Prostate gland (tissue), 2 donors: Measurements from ENCODE around the gene LGALS3BP. TPM values are rescaled to one million over a fixed set of nuclear protein-coding genes. Genes with fewer than 3 reads are reported as not detected.
A peak's percentile ranks its signal among the peaks of the same experiment; 100 is the strongest.

Experiments
- DNase-seq: peaks from one replicate; pipeline ENCODE4 v3.0.0-alpha.2; 2019; ENCODE audit warnings: low spot score
- H3K27ac ChIP-seq, 2 donors: fragments of 200-600 bp; sonication (generic); 2 replicates each; pipeline ENCODE4 v1.5.1; 2017 to 2019
- H3K27me3 ChIP-seq: fragments of 200-600 bp; sonication (generic); replicated peaks from 2 replicates; pipeline ENCODE4 v1.5.1; 2019; ENCODE audit not compliant: insufficient read depth
- H3K36me3 ChIP-seq, 2 donors: fragments of 200-600 bp; sonication (generic); 1 replicate in 1 of 2; 2 replicates in 1 of 2; pipeline versions ENCODE4 v1.5.1 to v1.8.1; 2017 to 2019
- H3K4me1 ChIP-seq: fragments of 200-600 bp; sonication (generic); replicated peaks from 2 replicates; pipeline ENCODE4 v1.5.1; 2019
- H3K4me3 ChIP-seq, 2 donors: fragments of 200-600 bp; sonication (generic); 2 replicates each; pipeline ENCODE4 v1.5.1; 2017 to 2019
- H3K9me3 ChIP-seq: fragments of 200-600 bp; sonication (generic); 2 replicates; pipeline ENCODE4 v1.5.1; 2017
- CTCF ChIP-seq, 4 experiments: fragments of 200-600 bp in 2 of 4; fragments of 450-650 bp in 2 of 4; sonication (generic) in 2 of 4; IDR thresholded peaks; 1 replicate in 3 of 4; 2 replicates in 1 of 4; pipeline ENCODE4 v1.5.1; 2016 to 2019; ENCODE audit warnings: antibody characterized with exemption in 4 of 4, mild to moderate bottlenecking in 2 of 4, moderate library complexity in 2 of 4
- POLR2A ChIP-seq: fragments of 450-650 bp; IDR thresholded peaks from one replicate; pipeline ENCODE4 v1.6.1; 2016; ENCODE audit warnings: antibody characterized with exemption, mild to moderate bottlenecking
- POLR2AphosphoS5 ChIP-seq: sonication (generic); formaldehyde crosslinking; IDR thresholded peaks from one replicate; pipeline ENCODE4 v1.6.1; 2017; ENCODE audit warnings: antibody characterized with exemption
- WGBS: methylation state at CpG from one replicate; pipeline ENCODE4 v1.1.5; 2018; 5-methylcytosine and 5-hydroxymethylcytosine counted together
- intact Hi-C: fragments of 100-400 bp; cut with DNase I; formaldehyde crosslinking; loops from one replicate; pipeline ENCODE4 v1.14.2; 2022
- total RNA-seq, 2 donors: library from RNA; depleted of rRNA; stranded (reverse); fragments of >200 nt; gene quantifications; one replicate each; pipeline ENCODE4 v1.1.0, GENCODE V29; 2016

Gene LGALS3BP
- total RNA-seq, 2 donors from 2014 or later, result 570 to 890 TPM

GRCh38 chr17:78990349-78991016 is 10.8 kb upstream of the LGALS3BP start:
- Histone ChIP-seq H3K4me3 (no peak overlapping the region), H3K27me3 (no peaks in the 10 kb centered on the region), H3K27ac (no peak overlapping the region), H3K36me3 (peaks cover 0 to 12% of the 10 kb centered on the region in 2 donors), H3K9me3 (no peaks in the 10 kb centered on the region), H3K4me1 (peaks cover 7% of the 10 kb centered on the region)
- no peak for TF ChIP-seq CTCF (IDR thresholded peaks at IDR 0.05)
- TF ChIP-seq POLR2AphosphoS5, result no peak
- TF ChIP-seq POLR2A, result no peak
- WGBS, result 95% methylated on average over 29 of the region's 29 CpGs
- DNase-seq, result no peak
- intact Hi-C loops, result no loop called here

GRCh38 chr17:78988152-78988551 is 8.4 kb upstream of the LGALS3BP start:
- TF ChIP-seq CTCF (IDR thresholded peaks at IDR 0.05) (no peak), POLR2A (no peak), POLR2AphosphoS5 (no peak)
- WGBS, result 58% methylated on average over 6 of the region's 6 CpGs
- Histone ChIP-seq H3K4me3 (no peak overlapping the region), H3K9me3 (no peaks in the 10 kb centered on the region), H3K27ac (no peak overlapping the region), H3K27me3 (no peaks in the 10 kb centered on the region), H3K36me3 (peaks cover 0 to 6% of the 10 kb centered on the region in 2 donors), H3K4me1 (peaks cover 7% of the 10 kb centered on the region)
- intact Hi-C loops, result no loop called here
- no peak for DNase-seq

GRCh38 chr17:78986649-78987328 is 7.1 kb upstream of the LGALS3BP start:
- H3K4me3 ChIP-seq, result peak overlapping the region; percentile 8 to 13
- H3K27me3 ChIP-seq, result no peaks in the 10 kb centered on the region
- peak overlapping the region; percentile 42 to 58 for H3K27ac ChIP-seq
- 6% methylated on average over 15 of the region's 15 CpGs for WGBS
- no peaks in the 10 kb centered on the region for H3K9me3 ChIP-seq
- no peak for DNase-seq
- no peak for TF ChIP-seq POLR2A
- peak; percentile 55 for TF ChIP-seq POLR2AphosphoS5
- H3K4me1 ChIP-seq, result peaks cover 7% of the 10 kb centered on the region
- intact Hi-C loops, result no loop called here
- H3K36me3 ChIP-seq, result peaks cover 0 to 6% of the 10 kb centered on the region in 2 donors

GRCh38 chr17:78986048-78986648 is 6.4 kb upstream of the LGALS3BP start:
- Histone ChIP-seq H3K27me3 (no peaks in the 10 kb centered on the region), H3K4me3 (peak overlapping the region in 1 of 2 donors; percentile 8), H3K9me3 (no peaks in the 10 kb centered on the region), H3K36me3 (peaks cover 0 to under 1% of the 10 kb centered on the region in 2 donors), H3K27ac (peak overlapping the region; percentile 42 to 58), H3K4me1 (peaks cover 7% of the 10 kb centered on the region)
- TF ChIP-seq CTCF (IDR thresholded peaks at IDR 0.05), result peak in 2 of 4 experiments; percentile 41 to 44
- no peak for TF ChIP-seq POLR2A
- no peak for DNase-seq
- intact Hi-C loops, result no loop called here
- WGBS, result 22% methylated on average over 6 of the region's 6 CpGs

- Histone ChIP-seq H3K27ac (no peak overlapping the region), H3K4me3 (no peak overlapping the region), H3K27me3 (no peaks in the 10 kb centered on the region), H3K4me1 (peaks cover 7% of the 10 kb centered on the region), H3K36me3 (no peaks in the 10 kb centered on the region), H3K9me3 (no peaks in the 10 kb centered on the region)
- intact Hi-C loops, result no loop called here
- TF ChIP-seq CTCF (IDR thresholded peaks at IDR 0.05), result no peak
- TF ChIP-seq POLR2AphosphoS5, result no peak
- TF ChIP-seq POLR2A, result no peak
- 93% methylated on average over 5 of the region's 5 CpGs for WGBS
- no peak for DNase-seq
Observed at GRCh38 chr17:78985395-78985794, 5.7 kb upstream of the LGALS3BP start.
